Pancreas (tissue), 10 donors: ENCODE data around the gene COLQ. TPM values are rescaled to one million over a fixed set of nuclear protein-coding genes. Genes with fewer than 3 reads are reported as not detected.

Source experiments
- ATAC-seq, 4 donors: fragments of 200-7000 bp; cut with Tn5 transposase; one replicate each; pipeline versions ENCODE4 v1.8.0 to v1.9.1; 2020; ENCODE audit warnings: mild to moderate bottlenecking in 4 of 4, moderate library complexity in 4 of 4
- DNase-seq, 6 donors: peaks; one replicate each; pipeline ENCODE4 v3.0.0-alpha.2; 2020
- FAIRE-seq: peaks from 2 replicates; lab custom pipeline; 2012; peaks lifted over from hg19 to GRCh38; lab: Jason Lieb, UNC
- H3K27ac ChIP-seq, 4 donors: fragments of 200-600 bp; sonication (generic); 1 replicate in 3 of 4; 2 replicates in 1 of 4; pipeline versions ENCODE4 v1.5.0 to v1.8.0; 2020
- H3K27me3 ChIP-seq, 4 donors: fragments of 200-600 bp; one replicate each; pipeline ENCODE4 v1.8.0; 2021
- H3K36me3 ChIP-seq, 3 donors: fragments of 200-600 bp; sonication (generic) in 1 of 3; one replicate each; pipeline versions ENCODE4 v1.5.0 to v1.8.0; 2020 to 2021
- H3K4me1 ChIP-seq, 3 donors: fragments of 200-600 bp; one replicate each; pipeline ENCODE4 v1.8.0; 2021
- H3K4me3 ChIP-seq, 4 donors: fragments of 200-600 bp; sonication (generic) in 2 of 4; one replicate each; pipeline versions ENCODE4 v1.5.0 to v1.8.0; 2020 to 2021
- H3K9me3 ChIP-seq, 4 donors: fragments of 200-600 bp; one replicate each; pipeline ENCODE4 v1.8.0; 2021
- WGBS, 2 donors: extraction: QIAGEN DNeasy Blood & Tissue Kit; methylation state at CpG; one replicate each; pipeline ENCODE4 v1.1.7; 2013; 5-methylcytosine and 5-hydroxymethylcytosine counted together
- intact Hi-C, 3 donors: fragments of 100-400 bp; cut with DNase I; formaldehyde crosslinking; loops; one replicate each; pipeline versions ENCODE4 v1.11.1 to v1.14.2; 2022
- polyA plus RNA-seq, 2 donors: library from polyadenylated mRNA; stranded (reverse); fragments of 200-250 nt; gene quantifications; one replicate each; pipeline ENCODE4 v1.2.3, GENCODE V29; 2013
- total RNA-seq, 6 donors: library from RNA; stranded (reverse); fragmentation: NEBNext Ultra II Directional in 4 of 6; extraction: Animal tissue kit (Norgen Biotek cat#: 25700) in 4 of 6; gene quantifications; one replicate each; pipeline versions ENCODE4 v1.2.1 to v1.2.4, GENCODE V29; 2021 to 2023
- TF ChIP-seq, protein P1 (sequence below), 4 donors: fragments of 200-600 bp; sonication (generic) in 3 of 4; IDR thresholded peaks; one replicate each; pipeline versions ENCODE4 v1.5.0 to v1.8.0; 2021; ENCODE audit warnings: antibody characterized with exemption in 4 of 4
- donor health status: healthy with polysubstance abuse.
- donor health status: DM: no; HTN: no; CAD: no; lungs with moderate emphysema.
- donor health status: DM: no; HTN: no; CAD: no.
- donor health status: control.
- donor health status: control.
- donor health status: Bipolar disorder and iron deficiency.
- donor health status: DM: yes; HTN: yes; CAD: no.
- donor health status: DM: no; HTN: no; CAD: no.
- donor health status: DM: no; HTN: no; CAD: no.
- donor health status: DM: yes; HTN: yes; CAD: no.

The COLQ gene
- total and polyA plus RNA-seq, 8 donors, result 0.28 to 3.1 (median 0.83) TPM

DNA sequence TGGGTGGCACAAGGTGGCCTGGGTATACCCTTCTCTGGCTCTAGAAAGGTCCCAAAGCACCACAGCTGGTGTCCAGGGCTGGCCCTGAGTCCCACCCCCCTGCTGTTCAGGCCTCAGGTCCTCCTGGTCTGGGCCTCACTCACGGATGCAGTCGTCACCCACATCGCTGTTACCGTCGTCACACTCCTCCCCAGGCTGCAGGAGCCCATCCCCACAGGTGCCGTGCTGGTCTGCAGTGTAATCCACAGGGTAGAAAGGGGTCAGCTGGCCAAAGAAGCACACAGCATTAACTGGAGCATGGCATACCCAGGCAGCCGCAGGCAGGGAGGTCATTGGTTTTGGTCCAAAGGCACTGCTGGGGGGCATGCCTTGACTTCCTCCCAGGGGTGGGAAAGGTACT lies 65.8 kb downstream of the COLQ start:
- Histone ChIP-seq H3K9me3 (no peaks in the 10 kb centered on the region), H3K27ac (no peak overlapping the region), H3K27me3 (no peaks in the 10 kb centered on the region), H3K36me3 (no peaks in the 10 kb centered on the region), H3K4me3 (no peak overlapping the region), H3K4me1 (no peaks in the 10 kb centered on the region)
- FAIRE-seq (no peak), DNase-seq (no peak), ATAC-seq (no peak)
- TF ChIP-seq, protein P1, sequence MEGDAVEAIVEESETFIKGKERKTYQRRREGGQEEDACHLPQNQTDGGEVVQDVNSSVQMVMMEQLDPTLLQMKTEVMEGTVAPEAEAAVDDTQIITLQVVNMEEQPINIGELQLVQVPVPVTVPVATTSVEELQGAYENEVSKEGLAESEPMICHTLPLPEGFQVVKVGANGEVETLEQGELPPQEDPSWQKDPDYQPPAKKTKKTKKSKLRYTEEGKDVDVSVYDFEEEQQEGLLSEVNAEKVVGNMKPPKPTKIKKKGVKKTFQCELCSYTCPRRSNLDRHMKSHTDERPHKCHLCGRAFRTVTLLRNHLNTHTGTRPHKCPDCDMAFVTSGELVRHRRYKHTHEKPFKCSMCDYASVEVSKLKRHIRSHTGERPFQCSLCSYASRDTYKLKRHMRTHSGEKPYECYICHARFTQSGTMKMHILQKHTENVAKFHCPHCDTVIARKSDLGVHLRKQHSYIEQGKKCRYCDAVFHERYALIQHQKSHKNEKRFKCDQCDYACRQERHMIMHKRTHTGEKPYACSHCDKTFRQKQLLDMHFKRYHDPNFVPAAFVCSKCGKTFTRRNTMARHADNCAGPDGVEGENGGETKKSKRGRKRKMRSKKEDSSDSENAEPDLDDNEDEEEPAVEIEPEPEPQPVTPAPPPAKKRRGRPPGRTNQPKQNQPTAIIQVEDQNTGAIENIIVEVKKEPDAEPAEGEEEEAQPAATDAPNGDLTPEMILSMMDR (IDR thresholded peaks at IDR 0.05), result no peak
- WGBS, 2 donors, result 92 to 97% methylated on average over 7 of the region's 7 CpGs
- intact Hi-C loops, result no loop called here

DNA sequence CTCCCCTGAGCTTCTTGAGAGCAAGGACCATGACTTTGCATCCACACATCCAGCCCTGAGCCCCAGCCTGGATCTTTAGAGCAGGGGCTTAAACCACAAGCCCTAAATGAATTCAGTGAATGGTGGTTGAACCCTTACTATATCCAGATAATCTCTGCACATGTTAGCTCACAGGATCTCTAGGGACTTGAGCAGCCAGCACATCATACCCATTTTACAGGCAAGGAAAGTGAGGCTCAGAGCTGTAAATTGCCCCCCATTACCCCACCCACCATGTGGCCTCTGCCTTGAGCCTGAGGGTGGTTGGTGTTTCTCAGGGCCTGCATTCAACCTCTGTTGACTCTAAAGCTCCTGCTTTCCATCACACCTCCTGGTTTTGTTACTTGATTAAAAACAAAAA lies 66.5 kb downstream of the COLQ start:
- intact Hi-C loops, result no loop called here
- no peaks in the 10 kb centered on the region for H3K9me3 ChIP-seq
- H3K4me1 ChIP-seq, result no peaks in the 10 kb centered on the region
- FAIRE-seq, result no peak
- ATAC-seq, result no peak
- no peak for DNase-seq
- no peak overlapping the region for H3K4me3 ChIP-seq
- H3K27ac ChIP-seq, result no peak overlapping the region
- no peaks in the 10 kb centered on the region for H3K36me3 ChIP-seq
- TF ChIP-seq, protein P1 (IDR thresholded peaks at IDR 0.05), result no peak
- H3K27me3 ChIP-seq, result no peaks in the 10 kb centered on the region

DNA sequence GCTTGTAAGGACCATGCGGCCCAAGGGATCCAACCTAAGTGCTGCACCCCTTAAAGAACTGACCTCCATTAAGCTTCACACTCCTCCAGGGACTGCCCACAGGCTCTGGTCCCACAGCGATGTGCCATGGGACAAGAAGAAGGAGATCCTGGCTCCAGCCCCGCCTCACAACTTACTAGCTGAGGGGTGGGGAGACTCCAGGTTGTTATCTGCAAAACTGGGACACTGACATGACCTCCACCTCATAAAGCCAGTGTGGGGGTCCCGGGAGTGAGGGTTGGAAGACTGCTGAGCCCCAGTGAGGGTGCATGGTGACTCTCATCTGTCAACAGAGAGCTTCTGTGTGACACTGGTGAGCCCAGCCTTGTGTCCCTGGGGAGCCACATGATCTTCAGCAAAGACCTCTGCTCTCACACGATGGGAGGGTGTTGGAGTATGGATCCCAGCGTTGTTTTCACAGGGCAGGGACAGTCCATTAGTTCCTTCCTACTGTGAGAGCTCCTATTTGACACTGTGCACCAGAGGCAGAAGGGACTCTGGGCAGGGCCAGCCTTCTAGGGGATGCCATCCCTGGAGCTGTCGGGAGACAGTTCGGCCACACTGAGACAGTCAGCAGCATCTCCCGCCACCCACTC lies 67.4 kb downstream of the COLQ start:
- Histone ChIP-seq H3K27me3 (no peaks in the 10 kb centered on the region), H3K4me3 (no peak overlapping the region), H3K4me1 (no peaks in the 10 kb centered on the region), H3K27ac (no peak overlapping the region), H3K9me3 (no peaks in the 10 kb centered on the region), H3K36me3 (no peaks in the 10 kb centered on the region)
- FAIRE-seq (no peak), ATAC-seq (no peak), DNase-seq (no peak)
- intact Hi-C loops, result no loop called here
- WGBS, 2 donors, result 77 to 82% methylated on average over 9 of the region's 9 CpGs
- TF ChIP-seq, protein P1 (IDR thresholded peaks at IDR 0.05), result no peak

DNA sequence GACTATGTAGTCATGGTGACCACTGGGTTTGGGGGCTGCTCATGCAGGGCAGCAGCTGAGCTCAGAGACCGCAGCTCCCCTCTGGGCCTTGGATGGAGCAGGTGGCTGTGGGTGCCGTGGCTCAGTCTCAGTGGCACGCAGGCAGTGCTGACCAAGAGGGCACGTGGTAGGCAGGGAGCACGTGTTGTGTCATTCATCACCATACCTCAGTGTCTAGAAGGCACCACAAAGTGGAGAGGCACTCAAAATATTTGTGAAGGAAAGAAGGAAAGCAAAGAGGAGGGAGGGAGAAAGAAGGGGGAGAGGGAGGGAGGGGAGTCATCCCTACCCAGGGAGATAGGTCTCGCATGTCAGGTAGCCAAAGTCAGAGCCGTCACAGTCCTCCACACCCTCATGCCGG lies 68.0 kb downstream of the COLQ start:
- ATAC-seq (no peak), DNase-seq (no peak), FAIRE-seq (no peak)
- TF ChIP-seq, protein P1 (IDR thresholded peaks at IDR 0.05), result no peak
- intact Hi-C loops, result no loop called here
- H3K4me3 ChIP-seq, result no peak overlapping the region
- no peaks in the 10 kb centered on the region for H3K4me1 ChIP-seq
- H3K9me3 ChIP-seq, result no peaks in the 10 kb centered on the region
- H3K36me3 ChIP-seq, result no peaks in the 10 kb centered on the region
- 89 to 95% methylated on average over 8 of the region's 8 CpGs for WGBS, 2 donors
- H3K27ac ChIP-seq, result no peak overlapping the region
- H3K27me3 ChIP-seq, result no peaks in the 10 kb centered on the region

DNA sequence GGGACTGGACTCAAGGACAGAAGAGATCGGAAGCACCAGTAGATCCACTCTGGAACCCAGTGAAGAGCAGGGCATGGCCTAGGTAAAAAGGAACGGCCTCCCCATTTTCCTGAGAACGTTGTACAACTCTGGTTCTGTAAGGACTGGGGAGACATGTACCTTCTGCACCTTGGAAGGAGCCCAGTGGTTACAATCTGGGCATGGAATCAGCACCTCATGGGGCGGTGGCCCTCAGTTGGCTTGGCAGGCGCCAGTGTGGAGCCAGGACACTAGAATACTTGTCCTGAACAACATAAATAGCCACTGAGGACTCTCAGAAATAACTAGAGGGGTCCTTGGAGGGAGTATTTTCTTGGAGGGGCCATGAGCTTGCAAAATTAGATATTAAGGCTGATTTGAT lies 68.5 kb downstream of the COLQ start:
- no peak for DNase-seq
- TF ChIP-seq, protein P1 (IDR thresholded peaks at IDR 0.05), result no peak
- Histone ChIP-seq H3K4me3 (no peak overlapping the region), H3K27ac (no peak overlapping the region), H3K9me3 (no peaks in the 10 kb centered on the region), H3K4me1 (no peaks in the 10 kb centered on the region), H3K36me3 (no peaks in the 10 kb centered on the region), H3K27me3 (no peaks in the 10 kb centered on the region)
- no peak for ATAC-seq
- FAIRE-seq, result no peak
- 91 to 97% methylated on average over 5 of the region's 5 CpGs for WGBS, 2 donors
- intact Hi-C loops, result no loop called here
